ENCODE data around the gene DNAH9. TPM values are rescaled to one million over a fixed set of nuclear protein-coding genes. Genes with fewer than 3 reads are reported as not detected.

Gene DNAH9
- total RNA-seq, 4 donors from 2014 or later: 0.41 to 1.9 (median 0.79) TPM; not detected in 1

DNA sequence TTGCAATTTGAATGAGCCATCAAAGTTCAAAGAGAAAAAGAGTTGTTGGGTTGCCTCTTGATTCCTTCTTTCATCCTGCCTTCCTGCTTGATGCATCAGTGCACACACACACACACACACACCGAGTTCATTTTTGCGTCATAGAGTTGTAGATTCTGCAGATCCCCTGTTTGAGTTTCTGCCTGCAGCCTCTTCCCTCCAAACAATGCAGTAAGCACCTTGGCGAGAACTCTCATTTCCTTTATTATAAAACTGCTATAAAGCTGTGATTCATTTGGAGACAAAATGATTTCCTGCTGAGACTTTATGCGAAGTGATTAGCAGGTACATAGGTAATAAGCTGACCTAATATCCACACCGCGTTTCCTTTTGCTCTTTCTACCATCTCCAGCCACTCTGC lies 26.7 kb downstream of the DNAH9 start:
- in situ Hi-C loops (cut with MboI; ENCODE audit: low pct_ligation_motif_present in 1 of 4, low pct_unique_long_range_greater_than_20kb in 1 of 4, low sequenced_read_pairs in 3 of 4): loop anchor here in 2 of 4 donors (25.0 kb wide), 2 partner anchors 113 to 888 kb away; partner anchors contain the start of gene TMEM220 (in 1 of the 2)
- Histone ChIP-seq H3K4me3 (no peak overlapping the region), H3K27me3 (no peaks in the 10 kb centered on the region), H3K27ac (no peak overlapping the region), H3K9me3 (no peaks in the 10 kb centered on the region), H3K36me3 (no peaks in the 10 kb centered on the region), H3K4me1 (peaks cover 0 to 6% (median 1%) of the 10 kb centered on the region in 4 donors)
- intact Hi-C loops (cut with DNase I; ENCODE audit: low total_unique reads): no loop called here
- DNase-seq: no peak
- WGBS, 2 donors (ENCODE audit: low coverage in 1 of 2): 43 to 46% methylated on average over 6 of the region's 6 CpGs
- TF ChIP-seq EP300 (IDR thresholded peaks at IDR 0.05; ENCODE audit: low read depth): no peak
- no peak for TF ChIP-seq POLR2A (IDR thresholded peaks at IDR 0.05)
- no peak for TF ChIP-seq CTCF (IDR thresholded peaks at IDR 0.05)

DNA sequence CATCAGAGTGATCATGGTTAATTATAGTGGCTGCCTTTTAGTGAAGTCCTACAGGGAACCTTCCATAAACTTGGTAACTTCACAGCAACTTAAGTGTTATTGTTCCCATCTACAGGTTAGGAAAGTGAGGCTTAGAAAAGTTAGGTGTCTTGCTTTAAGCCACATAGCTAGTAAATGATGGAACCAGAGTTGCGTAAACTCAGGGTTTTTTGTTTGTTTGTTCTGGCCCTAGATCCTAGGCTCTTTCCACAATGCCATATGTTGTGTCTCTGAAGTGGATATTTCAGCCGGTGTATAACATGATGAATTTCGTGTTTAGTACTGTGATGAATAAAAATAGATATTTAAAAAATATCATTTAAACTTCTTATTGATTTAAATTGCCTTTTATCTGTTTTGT lies 27.6 kb downstream of the DNAH9 start:
- WGBS, 2 donors (ENCODE audit: low coverage in 1 of 2): 76 to 81% methylated on average over 3 of the region's 3 CpGs
- intact Hi-C loops (cut with DNase I; ENCODE audit: low total_unique reads) (no loop called here), in situ Hi-C loops (cut with MboI; ENCODE audit: low pct_ligation_motif_present in 1 of 4, low pct_unique_long_range_greater_than_20kb in 1 of 4, low sequenced_read_pairs in 3 of 4) (no loop called here)

DNA sequence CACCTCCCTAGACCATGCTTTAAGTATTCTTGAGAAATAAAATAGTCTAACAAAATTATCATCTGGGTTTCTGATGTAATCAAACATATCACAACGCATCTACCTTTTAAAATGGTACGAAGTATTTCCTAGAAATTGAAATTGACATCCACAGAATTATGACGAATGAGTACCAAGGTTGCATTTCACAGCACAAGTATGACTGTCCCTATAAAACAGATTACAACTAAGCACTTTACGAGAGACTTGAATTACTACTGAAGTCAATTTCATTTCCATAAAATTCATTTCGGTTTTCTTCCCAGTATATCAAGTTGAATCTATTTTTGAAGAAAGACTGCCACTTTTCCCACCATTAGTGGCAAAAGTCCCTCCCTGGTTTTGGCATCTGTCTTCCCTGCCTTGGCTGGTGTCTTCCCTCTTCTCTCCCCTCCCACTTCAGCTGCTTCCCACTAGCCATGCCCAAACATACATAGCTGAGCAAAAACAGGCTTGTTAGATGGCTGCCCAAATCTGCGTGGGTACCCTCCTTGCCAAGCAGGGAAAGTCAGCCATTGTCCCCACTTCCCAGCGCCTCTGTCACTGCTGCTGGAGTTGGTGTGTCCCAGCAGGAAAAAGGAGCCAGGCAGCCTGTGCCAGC lies 29.2 kb downstream of the DNAH9 start:
- H3K4me3 ChIP-seq: no peak overlapping the region
- in situ Hi-C loops (cut with MboI; ENCODE audit: low pct_ligation_motif_present in 1 of 4, low pct_unique_long_range_greater_than_20kb in 1 of 4, low sequenced_read_pairs in 3 of 4) (no loop called here), intact Hi-C loops (cut with DNase I; ENCODE audit: low total_unique reads) (loop anchor here (1.0 kb wide), 1 partner anchor 44 kb away; no protein-coding TSS in a partner anchor)
- TF ChIP-seq POLR2A (IDR thresholded peaks at IDR 0.05) (no peak), EP300 (IDR thresholded peaks at IDR 0.05; ENCODE audit: low read depth) (no peak), CTCF (IDR thresholded peaks at IDR 0.05) (no peak)
- DNase-seq: no peak
- 75 to 77% methylated on average over 6 to 7 of the region's 7 CpGs for WGBS, 2 donors (ENCODE audit: low coverage in 1 of 2)
- no peaks in the 10 kb centered on the region for H3K9me3 ChIP-seq
- H3K27ac ChIP-seq: no peak overlapping the region
- H3K27me3 ChIP-seq: peaks cover 8% of the 10 kb centered on the region
- H3K4me1 ChIP-seq: peaks cover 0 to 6% (median 1%) of the 10 kb centered on the region in 4 donors
- H3K36me3 ChIP-seq: no peaks in the 10 kb centered on the region

More for the DNA sequence above, 27.6 kb downstream of the DNAH9 start:
- Histone ChIP-seq H3K27me3 (peaks cover 1% of the 10 kb centered on the region), H3K4me3 (no peak overlapping the region), H3K27ac (no peak overlapping the region), H3K9me3 (no peaks in the 10 kb centered on the region), H3K36me3 (no peaks in the 10 kb centered on the region), H3K4me1 (peaks cover 0 to 6% (median 1%) of the 10 kb centered on the region in 4 donors)
- TF ChIP-seq POLR2A (IDR thresholded peaks at IDR 0.05) (no peak), POLR2AphosphoS5 (IDR thresholded peaks at IDR 0.05) (no peak), CTCF (IDR thresholded peaks at IDR 0.05) (no peak)
- no peak for DNase-seq

DNA sequence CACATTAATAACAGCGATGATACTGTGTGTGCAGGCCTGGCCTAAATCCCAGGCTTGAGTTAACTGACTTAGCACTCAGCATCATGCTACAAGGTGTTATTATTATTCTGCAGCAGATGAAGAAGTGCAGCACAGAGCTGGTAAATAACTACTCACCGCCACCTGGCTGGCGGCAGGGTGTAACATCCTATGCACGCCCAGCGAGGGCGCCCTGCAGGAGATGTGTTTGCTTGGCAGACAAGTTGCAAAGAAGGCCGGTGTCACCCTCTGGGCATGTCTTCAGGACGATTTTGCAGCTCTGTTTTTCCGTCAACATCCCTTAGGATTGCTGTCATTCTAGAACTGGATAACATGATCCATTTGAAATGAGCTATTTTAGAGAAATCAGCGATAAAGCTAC lies 30.1 kb downstream of the DNAH9 start:
- H3K9me3 ChIP-seq: no peaks in the 10 kb centered on the region
- peaks cover 8% of the 10 kb centered on the region for H3K27me3 ChIP-seq
- WGBS, 2 donors (ENCODE audit: low coverage in 1 of 2): 61% methylated on average over 2 to 10 of the region's 10 CpGs
- no peak overlapping the region for H3K4me3 ChIP-seq
- H3K27ac ChIP-seq: no peak overlapping the region
- TF ChIP-seq POLR2A (IDR thresholded peaks at IDR 0.05) (no peak), EP300 (IDR thresholded peaks at IDR 0.05; ENCODE audit: low read depth) (no peak), POLR2AphosphoS5 (IDR thresholded peaks at IDR 0.05) (no peak), CTCF (IDR thresholded peaks at IDR 0.05) (no peak)
- peaks cover 0 to 6% (median 1%) of the 10 kb centered on the region in 4 donors for H3K4me1 ChIP-seq
- in situ Hi-C loops (cut with MboI; ENCODE audit: low pct_ligation_motif_present in 1 of 4, low pct_unique_long_range_greater_than_20kb in 1 of 4, low sequenced_read_pairs in 3 of 4) (no loop called here), intact Hi-C loops (cut with DNase I; ENCODE audit: low total_unique reads) (no loop called here)
- DNase-seq: no peak
- H3K36me3 ChIP-seq: no peaks in the 10 kb centered on the region
